ENCODE results near the gene MAP4K1.
A peak's percentile ranks its signal among the peaks of the same experiment; 100 is the strongest.
"Not testable (repeated sequence)": the region's sequence is repeated elsewhere in the genome, so short reads cannot be mapped to it uniquely, and the experiment has no call there.

Gene MAP4K1

GRCh38 chr19:38650911-38651584 lies 33.3 kb upstream of the MAP4K1 start:
- no peak for DNase-seq

- DNase-seq = no peak
Observed at GRCh38 chr19:38650172-38650775, 32.5 kb upstream of the MAP4K1 start.

- DNase-seq = no peak
Observed at GRCh38 chr19:38649305-38650171, 31.8 kb upstream of the MAP4K1 start.

- no peak for DNase-seq
Observed at GRCh38 chr19:38648769-38649304, 31.1 kb upstream of the MAP4K1 start.

GRCh38 chr19:38647966-38648768 lies 30.4 kb upstream of the MAP4K1 start:
- no peak for DNase-seq

GRCh38 chr19:38647368-38647965 lies 29.7 kb upstream of the MAP4K1 start, which contains the start of gene ACTN4:
TSS of gene ACTN4 (plus strand) at chr19:38647649. CDS start at chr19:38647746, 97 bp downstream.
- DNase-seq = peak; percentile 99 to 100

GRCh38 chr19:38644719-38645118 lies 27.0 kb upstream of the MAP4K1 start:
- DNase-seq = no peak

- no peak for DNase-seq
Observed at GRCh38 chr19:38642176-38642575, 24.4 kb upstream of the MAP4K1 start.

GRCh38 chr19:38640368-38640767 lies 22.6 kb upstream of the MAP4K1 start:
- DNase-seq = no peak

- no peak for DNase-seq
Observed at GRCh38 chr19:38639679-38640078, 21.9 kb upstream of the MAP4K1 start.

- DNase-seq = no peak
Observed at GRCh38 chr19:38638461-38638860, 20.7 kb upstream of the MAP4K1 start.

GRCh38 chr19:38635483-38636399 lies 18.0 kb upstream of the MAP4K1 start:
- no peak for DNase-seq

- peak; percentile 70 to 78 for DNase-seq
Observed at GRCh38 chr19:38634757-38635482, 17.2 kb upstream of the MAP4K1 start.

- DNase-seq = no peak
Observed at GRCh38 chr19:38632476-38633213, 14.9 kb upstream of the MAP4K1 start.

- not testable (repeated sequence) for DNase-seq
Observed at GRCh38 chr19:38631811-38632475, 14.2 kb upstream of the MAP4K1 start.

- not testable (repeated sequence) for DNase-seq
Observed at GRCh38 chr19:38631301-38631700, 13.5 kb upstream of the MAP4K1 start.

GRCh38 chr19:38629568-38629967 lies 11.8 kb upstream of the MAP4K1 start:
- DNase-seq = no peak

- no peak for DNase-seq
Observed at GRCh38 chr19:38626401-38626800, 8.6 kb upstream of the MAP4K1 start.

GRCh38 chr19:38624822-38625221 lies 7.1 kb upstream of the MAP4K1 start:
- no peak for DNase-seq

All from CD4-positive, alpha-beta T cell treated with Interleukin-1 beta for 1 hour (primary cell).